ACC112 (cell line): ENCODE data around the gene EGLN2.

Experiments
- H2AFZ ChIP-seq: fragments of 200-600 bp; sonication (generic); one replicate; pipeline ENCODE4 v1.6.0; 2017; ENCODE audit warnings: antibody characterized with exemption, low read length; ENCODE audit not compliant: unreplicated experiment
- H3K27ac ChIP-seq: fragments of 200-600 bp; sonication (generic); 2 replicates; pipeline ENCODE4 v1.5.1; 2014; ENCODE audit warnings: low read depth, mild to moderate bottlenecking, antibody characterized with exemption, low read length, moderate library complexity
- H3K27me3 ChIP-seq: fragments of 200-600 bp; sonication (generic); 2 replicates; pipeline ENCODE4 v1.6.1; 2014; ENCODE audit warnings: mild to moderate bottlenecking, antibody characterized with exemption, low read length, moderate library complexity, mixed read lengths; ENCODE audit not compliant: insufficient read depth
- H3K36me3 ChIP-seq: fragments of 200-600 bp; sonication (generic); 2 replicates; pipeline ENCODE4 v1.6.1; 2016; ENCODE audit warnings: mild to moderate bottlenecking, antibody characterized with exemption, low read length, moderate library complexity, mixed read lengths; ENCODE audit not compliant: insufficient read depth
- H3K4me1 ChIP-seq: fragments of 200-600 bp; sonication (generic); one replicate; pipeline ENCODE4 v1.6.1; 2016; ENCODE audit warnings: low read length, mixed read lengths; ENCODE audit not compliant: insufficient read depth, unreplicated experiment, control insufficient read depth
- H3K4me3 ChIP-seq: fragments of 200-600 bp; sonication (generic); 2 replicates; pipeline ENCODE4 v1.5.1; 2014; ENCODE audit warnings: mild to moderate bottlenecking, low read depth, low read length
- H3K79me2 ChIP-seq: fragments of 200-600 bp; sonication (generic); one replicate; pipeline ENCODE4 v1.6.0; 2016; ENCODE audit warnings: low read length; ENCODE audit not compliant: control insufficient read depth, unreplicated experiment, insufficient read depth

The EGLN2 gene

DNA sequence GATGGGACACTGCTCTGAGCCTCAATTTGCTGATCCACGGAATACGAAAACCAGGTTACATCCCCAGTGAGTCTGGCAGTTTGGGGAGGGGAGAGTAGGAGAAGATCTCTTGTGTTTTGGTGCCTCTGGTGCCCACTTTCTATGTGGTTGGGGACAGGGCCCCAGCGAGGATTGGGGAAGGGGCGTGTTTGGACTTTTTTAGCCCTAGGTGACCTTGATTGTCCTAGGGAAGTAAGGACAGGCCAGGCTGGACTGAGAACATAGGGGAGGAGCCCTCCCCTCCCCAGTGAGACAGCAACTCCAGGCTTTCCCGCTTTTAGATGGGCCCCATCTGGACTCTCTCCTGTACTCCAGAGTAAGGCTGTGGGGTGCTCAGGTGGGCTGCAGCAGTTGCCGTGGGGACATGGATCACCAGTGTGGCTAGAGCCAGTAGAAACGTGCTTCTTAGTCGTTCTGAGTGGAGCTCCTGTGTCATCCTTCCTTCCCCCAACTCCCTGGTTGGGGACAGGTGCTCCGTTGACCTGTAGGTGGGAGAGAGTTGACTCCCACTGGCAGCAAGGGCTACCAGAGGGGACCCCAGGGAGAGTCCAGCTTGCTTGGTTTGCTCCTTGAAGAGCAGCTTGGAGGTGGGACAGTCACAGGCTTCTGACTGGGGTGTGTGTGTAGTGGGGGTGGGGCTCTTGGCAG lies 4.3 kb downstream of the EGLN2 start:
- Histone ChIP-seq H2AFZ (no peak overlapping the region), H3K4me3 (peak overlapping the region; percentile 66), H3K27me3 (no peaks in the 10 kb centered on the region), H3K4me1 (peaks cover 47% of the 10 kb centered on the region), H3K79me2 (peaks cover 72% of the 10 kb centered on the region), H3K36me3 (peaks cover 9% of the 10 kb centered on the region; the same call in 1 of the 2 replicates), H3K27ac (no peak overlapping the region)

DNA sequence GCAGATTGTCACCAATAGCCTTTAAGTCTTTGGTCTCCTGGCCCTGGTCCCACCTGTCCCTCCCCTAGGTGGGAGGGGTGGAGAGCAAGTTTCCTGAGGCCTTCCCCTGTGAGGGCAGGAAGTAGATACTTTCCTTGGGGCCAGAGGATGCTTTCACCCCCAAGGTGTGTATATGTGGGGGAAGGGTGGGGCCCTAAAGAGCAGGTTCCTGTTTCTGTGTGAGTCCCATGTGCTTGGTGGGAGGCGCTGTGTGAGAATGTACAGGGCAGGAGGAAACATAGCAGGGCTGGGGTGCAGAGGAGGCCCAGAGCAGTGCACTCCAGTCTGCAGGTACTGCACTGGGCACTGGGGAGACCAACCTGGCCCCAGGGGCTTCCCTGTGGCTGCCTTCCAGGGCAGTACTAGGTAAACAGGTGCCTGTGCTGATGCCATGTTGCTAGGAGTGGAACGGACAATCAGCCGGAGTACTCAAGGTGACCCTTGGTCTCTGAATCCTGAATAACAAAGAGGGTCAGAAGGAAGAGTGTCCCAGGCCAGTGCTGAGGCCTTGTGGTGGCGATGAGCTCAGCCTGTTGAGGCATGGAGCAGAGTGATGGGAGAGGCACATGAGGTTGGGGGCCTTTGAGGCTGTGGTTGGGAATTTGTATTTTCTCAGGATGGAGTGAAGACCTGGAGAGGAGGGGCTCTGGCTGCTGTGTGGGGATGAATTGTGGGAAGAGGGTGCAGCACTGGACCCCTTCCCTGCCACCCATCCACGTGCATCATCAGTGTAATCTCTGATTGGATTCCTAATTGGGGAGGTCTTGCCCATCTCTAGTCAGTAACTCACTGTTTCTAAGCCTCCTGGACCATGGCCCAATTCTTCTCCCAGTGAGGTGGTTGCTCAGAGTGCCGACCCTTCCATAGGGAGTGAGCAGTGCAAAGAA lies 5.1 kb downstream of the EGLN2 start:
- peaks cover 10% of the 10 kb centered on the region; the same call in 1 of the 2 replicates for H3K36me3 ChIP-seq
- peaks cover 47% of the 10 kb centered on the region for H3K4me1 ChIP-seq
- no peak overlapping the region for H2AFZ ChIP-seq
- no peak overlapping the region for H3K4me3 ChIP-seq
- peaks cover 72% of the 10 kb centered on the region for H3K79me2 ChIP-seq
- no peak overlapping the region for H3K27ac ChIP-seq
- H3K27me3 ChIP-seq = no peaks in the 10 kb centered on the region

DNA sequence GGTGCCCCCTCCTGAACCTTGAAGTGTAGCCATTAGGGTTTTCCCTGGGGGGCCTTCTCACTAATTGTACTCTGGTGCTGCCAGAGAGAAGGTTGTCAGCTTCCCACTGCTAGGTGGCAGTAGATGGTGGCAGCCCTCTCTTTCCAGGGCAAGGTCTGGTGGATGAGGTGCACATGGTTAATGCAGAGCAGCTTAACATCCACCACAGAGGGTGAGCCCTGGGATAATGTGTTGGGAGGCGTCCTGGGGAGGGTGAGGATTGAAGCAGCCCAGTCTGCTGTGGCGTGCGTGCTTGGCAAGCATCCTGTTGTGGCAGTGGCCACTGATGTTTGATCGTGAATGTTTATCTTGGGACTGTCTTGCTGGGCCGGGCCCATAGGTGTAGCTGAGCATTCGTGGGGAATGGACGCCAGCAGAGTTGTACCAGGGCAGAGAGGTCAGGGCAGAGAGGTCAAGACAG lies 5.8 kb downstream of the EGLN2 start:
- H3K27ac ChIP-seq = no peak overlapping the region
- peaks cover 48% of the 10 kb centered on the region for H3K4me1 ChIP-seq
- no peak overlapping the region for H3K4me3 ChIP-seq
- no peak overlapping the region for H2AFZ ChIP-seq
- no peaks in the 10 kb centered on the region for H3K27me3 ChIP-seq
- peaks cover 66% of the 10 kb centered on the region for H3K79me2 ChIP-seq
- peaks cover 10% of the 10 kb centered on the region; the same call in 1 of the 2 replicates for H3K36me3 ChIP-seq

DNA sequence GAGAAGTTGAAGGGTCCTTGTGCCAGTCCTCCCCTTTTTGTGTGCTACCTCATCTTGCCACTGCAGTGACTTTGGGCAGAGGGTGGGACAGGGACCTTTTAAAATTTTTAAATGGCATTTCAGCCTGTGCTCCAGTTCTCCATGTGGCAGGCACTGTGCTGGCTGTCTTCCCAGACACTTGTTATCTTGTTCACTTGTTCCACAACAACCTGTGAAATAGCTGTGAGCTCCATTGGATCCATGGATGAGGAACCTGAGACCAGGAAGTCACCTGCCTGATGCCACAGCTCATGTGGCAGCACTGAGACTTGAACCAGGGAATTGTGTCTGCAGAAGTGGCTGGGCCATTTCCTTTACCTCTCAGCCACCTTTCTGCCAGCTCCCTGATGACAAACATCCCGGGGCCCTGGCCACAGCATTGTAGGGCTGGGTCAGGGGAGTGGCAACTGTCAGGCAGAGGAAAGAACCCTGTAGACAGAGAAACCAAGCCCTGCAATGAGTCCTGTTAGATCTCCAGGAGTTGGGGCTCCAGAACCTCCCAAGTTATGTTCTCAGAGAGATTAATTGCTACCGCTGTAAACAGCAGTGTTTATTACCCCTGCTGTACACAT lies 6.4 kb downstream of the EGLN2 start:
- Histone ChIP-seq H3K27ac (no peak overlapping the region), H3K4me1 (peaks cover 52% of the 10 kb centered on the region), H3K79me2 (peaks cover 61% of the 10 kb centered on the region), H3K36me3 (peaks cover 10% of the 10 kb centered on the region; the same call in 1 of the 2 replicates), H3K4me3 (no peak overlapping the region), H3K27me3 (no peaks in the 10 kb centered on the region), H2AFZ (no peak overlapping the region)

DNA sequence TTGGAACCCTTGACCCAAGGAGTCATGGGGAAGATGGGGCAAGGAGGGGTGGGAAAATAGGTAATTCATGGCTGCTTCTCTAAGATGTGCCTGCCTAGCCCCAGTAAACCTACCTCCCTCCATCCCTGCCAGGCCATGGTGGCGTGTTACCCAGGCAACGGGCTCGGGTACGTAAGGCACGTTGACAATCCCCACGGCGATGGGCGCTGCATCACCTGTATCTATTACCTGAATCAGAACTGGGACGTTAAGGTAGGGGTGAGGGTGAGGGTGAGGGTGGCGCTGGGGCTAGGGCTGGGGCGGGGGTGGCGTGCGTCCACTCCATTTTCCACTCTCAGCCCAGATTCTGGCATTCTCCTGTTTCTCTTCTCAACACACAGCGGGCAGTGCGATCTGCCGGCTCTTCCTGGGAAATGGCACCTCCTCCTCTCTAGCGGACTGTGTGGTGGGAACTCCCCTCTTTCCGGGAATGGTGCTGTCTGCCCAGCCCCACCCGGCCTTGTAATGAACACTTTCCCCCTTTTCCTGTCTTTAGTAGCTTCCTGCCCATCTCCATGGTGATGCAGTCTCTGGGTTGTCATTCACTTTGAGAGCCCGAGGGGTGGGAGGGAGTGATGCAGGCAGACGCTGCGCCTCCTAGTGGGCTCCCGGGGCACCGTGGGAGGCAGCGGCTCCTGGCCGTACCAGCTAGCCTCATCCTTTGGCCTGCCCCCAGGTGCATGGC lies 7.6 kb downstream of the EGLN2 start:
- no peak overlapping the region for H3K4me3 ChIP-seq
- H3K79me2 ChIP-seq = peaks cover 50% of the 10 kb centered on the region
- no peaks in the 10 kb centered on the region for H3K27me3 ChIP-seq
- H3K4me1 ChIP-seq = peaks cover 41% of the 10 kb centered on the region
- H2AFZ ChIP-seq = no peak overlapping the region
- H3K36me3 ChIP-seq = peaks cover 6% of the 10 kb centered on the region; the same call in 1 of the 2 replicates
- H3K27ac ChIP-seq = peak overlapping the region; percentile 57

DNA sequence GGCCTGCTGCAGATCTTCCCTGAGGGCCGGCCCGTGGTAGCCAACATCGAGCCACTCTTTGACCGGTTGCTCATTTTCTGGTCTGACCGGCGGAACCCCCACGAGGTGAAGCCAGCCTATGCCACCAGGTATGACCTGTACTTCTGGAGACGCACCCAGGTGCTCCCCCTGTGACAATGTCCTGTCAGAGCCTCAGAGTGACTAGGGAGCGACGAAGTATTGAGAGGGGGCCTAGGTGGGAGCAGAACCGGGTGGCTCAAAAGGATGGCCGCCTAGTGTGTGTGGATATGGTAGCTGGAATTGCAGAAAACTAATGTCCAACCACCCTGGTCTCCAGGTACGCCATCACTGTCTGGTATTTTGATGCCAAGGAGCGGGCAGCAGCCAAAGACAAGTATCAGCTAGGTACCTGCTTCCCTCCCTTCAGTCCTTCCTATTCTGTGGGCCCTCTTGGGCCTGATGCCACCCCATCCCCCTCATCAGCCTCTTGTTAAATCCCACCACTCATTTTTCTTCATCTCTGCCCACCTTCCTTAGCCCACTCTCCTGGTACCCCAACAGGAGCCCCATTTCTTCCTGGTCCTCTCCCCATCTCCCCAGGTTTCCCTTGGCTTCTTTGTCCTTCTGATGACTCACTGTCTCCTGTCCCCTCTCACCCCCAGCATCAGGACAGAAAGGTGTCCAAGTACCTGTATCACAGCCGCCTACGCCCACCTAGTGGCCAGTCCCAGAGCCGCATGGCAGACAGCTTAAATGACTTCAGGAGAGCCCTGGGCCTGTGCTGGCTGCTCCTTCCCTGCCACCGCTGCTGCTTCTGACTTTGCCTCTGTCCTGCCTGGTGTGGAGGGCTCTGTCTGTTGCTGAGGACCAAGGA lies 8.4 kb downstream of the EGLN2 start:
- H3K79me2 ChIP-seq = peaks cover 43% of the 10 kb centered on the region

DNA sequence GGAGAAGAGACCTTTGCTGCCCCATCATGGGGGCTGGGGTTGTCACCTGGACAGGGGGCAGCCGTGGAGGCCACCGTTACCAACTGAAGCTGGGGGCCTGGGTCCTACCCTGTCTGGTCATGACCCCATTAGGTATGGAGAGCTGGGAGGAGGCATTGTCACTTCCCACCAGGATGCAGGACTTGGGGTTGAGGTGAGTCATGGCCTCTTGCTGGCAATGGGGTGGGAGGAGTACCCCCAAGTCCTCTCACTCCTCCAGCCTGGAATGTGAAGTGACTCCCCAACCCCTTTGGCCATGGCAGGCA lies 9.0 kb downstream of the EGLN2 start:
- H3K79me2 ChIP-seq = peaks cover 37% of the 10 kb centered on the region
- no peaks in the 10 kb centered on the region for H3K27me3 ChIP-seq
- no peak overlapping the region for H2AFZ ChIP-seq
- no peak overlapping the region for H3K27ac ChIP-seq
- H3K4me1 ChIP-seq = peaks cover 30% of the 10 kb centered on the region
- H3K36me3 ChIP-seq = 0 out of 2 replicates have a peak, but pooled peaks cover 3% of the 10 kb centered on the region
- no peak overlapping the region for H3K4me3 ChIP-seq

More for the DNA sequence above, 8.4 kb downstream of the EGLN2 start:
- Histone ChIP-seq H3K27me3 (no peaks in the 10 kb centered on the region), H2AFZ (no peak overlapping the region), H3K4me3 (no peak overlapping the region), H3K36me3 (0 out of 2 replicates have a peak, but pooled peaks cover 3% of the 10 kb centered on the region), H3K27ac (peak overlapping the region; percentile 57), H3K4me1 (peaks cover 34% of the 10 kb centered on the region)

DNA sequence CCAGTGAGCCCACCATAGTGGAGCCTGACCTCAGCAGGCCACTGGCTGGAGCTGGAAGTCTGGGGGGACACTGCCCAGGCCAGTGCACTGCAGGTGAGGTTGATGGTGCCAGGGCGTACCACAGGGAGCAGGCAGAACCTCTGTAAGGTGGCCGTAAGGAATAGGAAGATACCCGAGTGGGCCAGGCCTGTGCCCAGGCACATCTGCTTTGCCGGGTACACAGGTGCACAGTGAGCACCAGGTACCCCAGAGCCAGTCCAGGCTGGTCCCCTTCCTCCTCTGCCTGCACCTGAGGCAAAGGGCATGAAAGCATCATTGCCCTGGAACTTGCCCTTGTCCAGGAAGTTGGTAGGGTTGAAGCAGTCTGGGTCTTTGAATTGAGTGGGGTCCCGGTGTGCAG lies 9.5 kb downstream of the EGLN2 start:
- H3K36me3 ChIP-seq = 0 out of 2 replicates have a peak, but pooled peaks cover 3% of the 10 kb centered on the region

DNA sequence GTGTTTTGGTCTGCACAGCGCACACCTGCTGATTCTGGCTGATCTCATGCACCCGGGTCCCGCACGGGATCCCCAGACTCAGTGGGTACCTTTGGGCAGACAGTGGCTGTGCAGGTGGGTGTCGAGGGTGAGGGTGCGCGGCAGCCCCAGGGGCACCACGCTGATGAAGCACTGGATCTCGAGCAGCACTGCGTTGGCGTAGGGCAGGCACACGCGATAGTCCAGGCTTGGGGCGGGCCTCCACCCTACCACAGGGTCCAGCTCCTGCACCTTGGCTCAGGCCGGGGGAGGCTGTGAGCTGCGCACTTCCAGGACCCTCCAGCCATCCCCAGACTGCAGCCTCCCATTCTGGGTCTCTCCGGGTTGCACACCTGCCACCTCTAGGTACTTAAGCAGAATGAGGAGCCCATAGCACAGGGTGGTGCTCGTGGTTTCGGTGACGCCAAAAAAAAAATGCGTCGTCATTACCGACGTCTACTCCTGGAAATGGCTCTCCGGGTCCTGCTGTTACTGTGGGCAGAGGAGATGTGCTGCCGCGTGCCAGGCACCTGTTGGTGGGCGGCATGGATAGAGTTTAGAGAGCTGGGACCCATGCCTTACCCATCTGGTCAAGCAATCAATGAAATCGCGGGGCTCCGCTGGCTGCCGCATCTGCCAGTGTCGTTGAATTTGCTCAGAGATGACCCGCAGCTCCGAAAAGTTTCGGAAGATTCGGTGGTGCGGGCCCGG lies 10.5 kb downstream of the EGLN2 start:
- no peaks in the 10 kb centered on the region for H3K27me3 ChIP-seq
- 0 out of 2 replicates have a peak, but pooled peaks cover 3% of the 10 kb centered on the region for H3K36me3 ChIP-seq
- no peak overlapping the region; the same call in 1 of the 2 replicates for H3K27ac ChIP-seq
- H3K4me1 ChIP-seq = peaks cover 23% of the 10 kb centered on the region
- no peak overlapping the region for H3K4me3 ChIP-seq
- no peak overlapping the region for H2AFZ ChIP-seq
- H3K79me2 ChIP-seq = peaks cover 23% of the 10 kb centered on the region

More for the DNA sequence above, 9.5 kb downstream of the EGLN2 start:
- peaks cover 32% of the 10 kb centered on the region for H3K79me2 ChIP-seq
- no peak overlapping the region for H3K4me3 ChIP-seq
- H3K27ac ChIP-seq = no peak overlapping the region
- H2AFZ ChIP-seq = no peak overlapping the region
- no peaks in the 10 kb centered on the region for H3K27me3 ChIP-seq
- H3K4me1 ChIP-seq = peaks cover 27% of the 10 kb centered on the region
